ENCODE results near the gene AKT1.

AKT1 gene

DNA sequence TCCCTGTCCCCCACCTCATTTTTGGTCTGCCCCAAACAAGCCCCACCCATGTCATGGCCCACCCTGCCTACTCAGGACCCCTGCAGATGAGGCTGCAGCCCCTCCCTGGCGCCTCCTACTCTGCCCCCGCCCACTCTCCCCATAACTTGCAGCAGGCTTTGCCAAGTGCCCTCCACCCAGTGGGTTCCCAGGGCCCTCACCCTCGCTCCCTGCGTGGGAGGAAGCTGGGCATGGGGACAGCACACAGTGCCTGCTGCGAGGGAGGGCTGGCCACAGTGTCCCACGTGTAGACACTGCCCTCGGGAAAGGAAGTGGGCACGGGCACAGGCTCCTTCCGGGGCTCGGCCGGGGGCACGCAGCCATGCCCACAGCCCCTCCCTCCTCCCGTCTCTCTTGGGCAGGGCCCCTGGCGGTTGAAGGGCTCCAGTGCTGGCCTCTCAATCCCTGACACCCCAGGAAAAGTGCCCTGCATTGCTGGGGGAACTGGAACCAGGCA lies 9.4 kb downstream of the AKT1 start:
- DNase-seq (ENCODE audit: low read depth), result no peak

- no peak for DNase-seq (ENCODE audit: low read depth)
Measured at GRCh38 chr14:104785708-104786080, 9.9 kb downstream of the AKT1 start.

- DNase-seq (ENCODE audit: low read depth), result no peak
Measured at GRCh38 chr14:104784846-104785707, 10.5 kb downstream of the AKT1 start.

GRCh38 chr14:104784218-104784568 lies 11.4 kb downstream of the AKT1 start:
- DNase-seq (ENCODE audit: low read depth), result no peak

- DNase-seq (ENCODE audit: low read depth), result no peak
Measured at GRCh38 chr14:104783484-104784217, 11.9 kb downstream of the AKT1 start.

DNA sequence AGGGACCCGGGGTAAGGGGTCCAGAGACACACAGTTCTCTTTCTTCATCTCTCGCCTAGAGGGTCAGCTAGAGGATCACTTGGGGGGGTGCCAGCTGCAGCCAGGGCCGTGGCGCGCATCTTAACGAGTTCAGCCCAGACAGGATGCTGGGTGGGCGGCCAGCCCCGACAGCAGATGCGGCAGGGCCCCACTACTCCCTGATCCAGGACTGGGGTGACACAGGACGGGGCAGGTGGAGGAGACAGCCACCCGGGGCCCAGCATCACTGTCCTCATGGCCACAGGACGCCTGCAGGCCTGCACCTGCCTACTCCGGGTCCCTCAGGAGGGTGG lies 12.8 kb downstream of the AKT1 start:
- no peak for DNase-seq (ENCODE audit: low read depth)

DNA sequence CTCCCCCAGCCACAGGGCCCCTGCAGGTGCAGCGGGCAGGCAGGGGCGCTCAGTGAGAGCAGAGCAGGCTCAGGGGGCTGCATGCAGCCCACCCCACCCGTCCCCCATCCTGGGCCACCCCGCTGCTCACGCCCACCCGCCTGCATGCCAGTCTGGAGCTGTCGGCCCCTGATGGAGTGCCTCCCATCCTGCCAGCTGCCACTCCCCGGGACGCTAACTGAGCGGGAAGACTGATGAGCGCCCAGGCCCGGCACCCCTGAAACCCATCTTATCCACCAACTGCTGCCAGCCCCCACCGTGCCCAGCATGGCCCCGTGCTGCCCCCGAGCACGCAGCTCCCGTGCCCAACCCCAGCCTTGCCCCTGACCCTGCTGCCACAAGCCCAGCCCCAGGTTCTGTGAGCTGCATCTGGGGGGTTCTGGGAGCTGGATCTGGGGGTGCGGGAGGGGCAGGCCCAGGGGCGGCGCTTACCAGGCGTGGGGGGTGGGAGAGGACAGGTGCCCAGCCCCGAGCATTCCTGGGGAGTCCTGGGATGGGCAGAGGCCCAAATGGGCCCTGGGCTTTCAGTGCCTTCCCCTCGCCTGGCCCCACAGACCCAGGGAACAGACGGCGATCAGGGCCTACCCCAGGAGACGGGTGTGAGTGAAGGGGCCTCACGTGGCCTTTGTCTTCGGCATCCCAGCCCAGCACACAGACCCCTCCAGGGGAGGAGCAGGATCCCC lies 13.3 kb downstream of the AKT1 start:
- DNase-seq (ENCODE audit: low read depth), result no peak

DNA sequence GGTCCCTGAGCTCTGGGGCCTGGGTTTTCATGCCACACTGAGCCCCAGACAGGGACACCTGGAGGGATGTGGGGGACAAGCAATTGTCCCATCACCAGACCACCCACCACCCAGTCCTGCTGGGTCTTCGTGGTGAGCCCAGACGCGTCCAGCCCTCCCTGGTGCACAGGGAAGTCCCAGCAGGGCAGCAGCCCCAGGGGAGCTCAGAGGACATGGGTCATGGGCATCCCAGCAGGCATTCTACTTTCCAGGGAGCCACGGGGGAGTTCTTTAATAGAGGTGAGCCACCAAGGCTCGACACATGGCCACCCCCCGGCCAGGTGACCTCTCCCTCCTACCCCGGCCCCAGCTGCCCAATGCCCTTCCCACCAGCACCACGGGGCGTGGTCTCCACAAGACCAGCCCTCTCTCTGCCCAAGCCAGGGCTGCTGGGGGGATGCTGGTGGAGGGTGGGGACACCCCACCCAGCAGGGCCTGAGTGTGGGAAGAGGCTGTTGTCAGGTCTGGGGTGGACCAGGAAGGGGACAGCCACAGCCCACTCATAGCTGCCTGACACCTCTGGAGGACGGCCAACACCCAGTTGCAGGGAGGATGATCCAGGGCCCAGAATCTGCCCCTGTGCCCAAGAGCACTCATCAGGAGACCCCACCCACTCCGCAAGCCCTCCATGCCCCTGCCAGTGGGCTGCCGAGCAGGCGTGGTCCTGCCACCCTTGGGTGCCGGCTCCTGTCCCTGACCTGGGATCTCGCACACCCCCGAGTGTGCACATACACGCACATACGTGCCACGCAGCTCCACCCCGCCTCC lies 14.1 kb downstream of the AKT1 start:
- DNase-seq (ENCODE audit: low read depth), result no peak

GRCh38 chr14:104780513-104781030 lies 15.0 kb downstream of the AKT1 start:
- no peak for DNase-seq (ENCODE audit: low read depth)

DNA sequence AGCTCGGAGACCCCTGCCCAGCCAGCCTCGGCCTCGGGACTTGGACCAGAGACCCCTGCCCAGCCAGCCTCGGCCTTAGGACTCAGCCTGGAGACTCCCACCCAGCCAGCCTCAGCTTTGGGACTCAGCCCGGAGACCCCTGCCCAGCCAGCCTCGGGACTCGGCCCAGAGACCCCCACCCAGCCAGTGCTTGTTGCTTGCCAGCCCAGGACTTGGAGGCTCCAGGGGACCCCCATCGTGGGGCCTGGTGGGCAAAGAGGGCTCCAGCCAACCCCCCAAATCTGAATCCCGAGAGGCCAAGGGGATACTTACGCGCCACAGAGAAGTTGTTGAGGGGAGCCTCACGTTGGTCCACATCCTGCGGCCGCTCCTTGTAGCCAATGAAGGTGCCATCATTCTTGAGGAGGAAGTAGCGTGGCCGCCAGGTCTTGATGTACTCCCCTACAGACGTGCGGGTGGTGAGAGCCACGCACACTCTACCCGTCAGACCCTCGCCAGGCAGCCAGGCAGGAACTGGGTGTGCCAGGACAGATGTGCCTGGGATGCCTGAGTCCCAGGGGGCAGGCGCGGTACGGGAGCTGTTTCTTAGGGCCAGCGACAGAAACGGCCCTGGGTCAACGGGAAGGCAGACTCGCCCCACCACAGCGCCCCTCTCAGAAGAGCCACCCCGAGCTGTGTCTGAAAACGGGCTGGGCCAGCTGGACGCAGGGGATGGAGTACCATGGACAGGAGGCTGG lies 15.6 kb downstream of the AKT1 start:
- no peak for DNase-seq (ENCODE audit: low read depth)

- DNase-seq (ENCODE audit: low read depth), result no peak
Measured at GRCh38 chr14:104778694-104779331, 16.7 kb downstream of the AKT1 start.

DNA sequence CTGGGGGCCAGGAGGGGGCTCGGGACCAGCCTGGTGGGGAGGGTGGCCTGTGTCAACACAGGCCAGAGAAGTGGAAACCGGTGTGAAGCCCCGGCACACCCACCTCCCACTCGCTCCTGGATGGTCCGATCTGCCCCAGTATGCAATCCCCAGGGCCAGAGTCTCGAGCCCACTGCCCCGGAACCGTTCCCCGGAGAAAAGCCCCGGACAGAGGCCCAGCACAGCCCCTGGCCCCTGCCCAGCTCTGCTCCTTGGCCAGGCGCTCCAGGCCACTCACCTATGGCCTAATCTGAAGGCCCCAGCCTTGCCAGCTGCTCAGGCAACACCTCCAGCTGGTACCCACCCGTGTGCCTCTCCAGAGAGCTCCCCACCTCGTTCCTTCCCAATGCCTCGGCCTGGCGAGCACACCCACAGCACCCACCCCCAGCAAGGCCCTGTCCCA lies 17.7 kb downstream of the AKT1 start:
- DNase-seq (ENCODE audit: low read depth), result no peak

- no peak for DNase-seq (ENCODE audit: low read depth)
Measured at GRCh38 chr14:104776961-104777807, 18.4 kb downstream of the AKT1 start.

- DNase-seq (ENCODE audit: low read depth), result no peak
Measured at GRCh38 chr14:104776481-104776880, 19.1 kb downstream of the AKT1 start.

GRCh38 chr14:104775073-104775489 lies 20.5 kb downstream of the AKT1 start:
- DNase-seq (ENCODE audit: low read depth), result no peak

- DNase-seq (ENCODE audit: low read depth), result no peak
Measured at GRCh38 chr14:104774453-104775072, 21.0 kb downstream of the AKT1 start.

GRCh38 chr14:104773505-104774452 lies 21.8 kb downstream of the AKT1 start:
- no peak for DNase-seq (ENCODE audit: low read depth)
